KG1 (cell line): Measurements from ENCODE around the gene ARL2BP.
"Not testable (repeated sequence)": the region's sequence is repeated elsewhere in the genome, so short reads cannot be mapped to it uniquely, and the experiment has no call there.

ENCODE experiments used
- DNase-seq: peaks from one replicate; lab custom pipeline; 2025; lab: John Stamatoyannopoulos, UW

ARL2BP gene

DNA sequence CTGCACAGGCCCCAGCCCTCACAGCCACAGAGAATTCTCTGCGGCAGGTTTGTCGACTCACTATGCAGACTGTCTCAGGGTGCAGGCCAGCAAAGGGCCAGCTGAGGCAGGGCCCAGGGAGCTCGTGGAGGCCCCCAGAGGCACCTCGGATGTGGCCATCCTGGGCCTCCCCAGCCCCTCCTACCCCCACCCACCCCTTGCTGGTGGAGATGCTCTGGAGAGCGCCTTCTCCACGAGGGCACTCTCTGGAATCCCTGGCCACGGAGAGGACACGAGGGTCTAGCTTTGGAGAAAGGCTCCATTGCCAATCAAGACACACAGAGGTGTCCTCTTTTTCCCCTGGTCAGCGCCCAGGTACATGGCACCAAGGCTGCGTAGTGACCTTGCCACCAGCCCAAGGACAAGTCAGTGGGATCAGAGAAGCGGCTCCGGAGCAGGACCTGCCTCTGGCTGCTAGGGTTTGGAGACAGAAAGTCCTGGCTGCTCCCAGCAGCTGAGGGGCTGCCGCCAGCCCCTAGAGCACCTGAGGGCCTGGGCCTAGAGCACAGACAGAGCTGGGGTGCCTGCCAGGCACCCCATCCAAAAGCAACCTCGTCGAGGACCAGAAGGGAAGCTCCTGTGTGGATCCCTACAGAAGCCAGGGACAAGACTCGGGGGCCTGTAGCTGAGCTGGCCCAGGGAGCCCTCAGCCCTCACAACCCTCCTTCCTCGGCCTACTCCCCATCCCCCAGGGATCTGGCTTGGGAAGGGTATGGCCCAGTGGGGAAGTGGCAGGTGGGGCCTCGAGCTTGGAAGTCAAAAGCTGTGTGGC lies 18.7 kb downstream of the ARL2BP start:
- no peak for DNase-seq

GRCh38 chr16:57264381-57264780 lies 19.3 kb downstream of the ARL2BP start:
- no peak for DNase-seq

- no peak for DNase-seq
Observed at GRCh38 chr16:57264950-57265371, 19.9 kb downstream of the ARL2BP start.

DNA sequence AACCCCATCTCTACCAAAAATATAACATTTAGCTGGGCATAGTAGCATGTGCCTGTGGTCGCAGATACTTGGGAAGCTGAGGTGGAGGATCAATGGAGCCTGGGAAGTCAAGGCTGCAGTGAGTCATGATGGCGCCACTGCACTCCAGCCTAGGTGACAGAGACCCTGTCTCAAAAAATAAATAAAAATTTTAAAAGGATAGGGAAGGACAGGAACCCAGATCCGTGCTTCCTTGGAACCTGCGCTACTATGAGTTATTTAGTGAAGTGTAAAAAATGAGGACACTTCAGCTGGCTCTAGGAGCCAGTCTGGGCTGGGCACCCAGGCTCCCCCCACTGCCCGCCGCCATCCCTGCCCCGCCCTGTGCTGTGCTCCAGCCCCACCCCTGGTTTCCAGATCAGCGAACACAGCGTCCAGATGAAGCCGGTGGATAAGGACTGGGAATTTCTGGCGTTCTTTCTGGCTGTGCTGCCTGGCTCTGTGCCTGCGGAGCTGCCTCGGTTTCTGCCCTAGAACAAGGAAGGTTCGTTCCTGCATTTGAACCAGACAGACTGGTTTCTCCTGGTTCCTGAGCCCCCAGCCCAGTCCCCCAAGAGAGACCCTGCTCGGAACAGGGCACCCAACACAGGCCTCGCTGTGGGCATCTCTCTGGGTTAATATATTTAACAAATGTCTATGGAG lies 20.9 kb downstream of the ARL2BP start:
- no peak for DNase-seq

- DNase-seq, result no peak
Observed at GRCh38 chr16:57266531-57267260, 21.6 kb downstream of the ARL2BP start.

DNA sequence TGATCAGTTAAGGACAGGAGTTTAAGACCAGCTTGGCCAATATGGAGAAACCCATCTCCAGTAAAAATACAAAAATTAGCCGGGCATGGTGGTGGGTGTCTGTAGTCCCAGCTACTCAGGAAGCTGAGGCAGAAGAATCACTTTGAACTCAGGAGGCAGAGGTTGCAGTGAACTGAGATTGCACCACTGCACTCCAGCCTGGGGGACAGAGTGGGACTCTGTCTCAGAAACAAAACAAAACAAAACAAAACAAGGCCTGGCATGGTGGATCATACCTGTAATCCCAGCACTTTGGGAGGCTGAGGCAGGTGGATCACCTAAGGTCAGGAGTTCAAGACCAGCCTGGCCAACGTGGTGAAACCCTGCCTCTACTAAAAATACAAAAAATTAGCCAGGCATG lies 22.3 kb downstream of the ARL2BP start:
- DNase-seq, result not testable (repeated sequence)

GRCh38 chr16:57268804-57269800 lies 24.0 kb downstream of the ARL2BP start:
- no peak for DNase-seq

DNA sequence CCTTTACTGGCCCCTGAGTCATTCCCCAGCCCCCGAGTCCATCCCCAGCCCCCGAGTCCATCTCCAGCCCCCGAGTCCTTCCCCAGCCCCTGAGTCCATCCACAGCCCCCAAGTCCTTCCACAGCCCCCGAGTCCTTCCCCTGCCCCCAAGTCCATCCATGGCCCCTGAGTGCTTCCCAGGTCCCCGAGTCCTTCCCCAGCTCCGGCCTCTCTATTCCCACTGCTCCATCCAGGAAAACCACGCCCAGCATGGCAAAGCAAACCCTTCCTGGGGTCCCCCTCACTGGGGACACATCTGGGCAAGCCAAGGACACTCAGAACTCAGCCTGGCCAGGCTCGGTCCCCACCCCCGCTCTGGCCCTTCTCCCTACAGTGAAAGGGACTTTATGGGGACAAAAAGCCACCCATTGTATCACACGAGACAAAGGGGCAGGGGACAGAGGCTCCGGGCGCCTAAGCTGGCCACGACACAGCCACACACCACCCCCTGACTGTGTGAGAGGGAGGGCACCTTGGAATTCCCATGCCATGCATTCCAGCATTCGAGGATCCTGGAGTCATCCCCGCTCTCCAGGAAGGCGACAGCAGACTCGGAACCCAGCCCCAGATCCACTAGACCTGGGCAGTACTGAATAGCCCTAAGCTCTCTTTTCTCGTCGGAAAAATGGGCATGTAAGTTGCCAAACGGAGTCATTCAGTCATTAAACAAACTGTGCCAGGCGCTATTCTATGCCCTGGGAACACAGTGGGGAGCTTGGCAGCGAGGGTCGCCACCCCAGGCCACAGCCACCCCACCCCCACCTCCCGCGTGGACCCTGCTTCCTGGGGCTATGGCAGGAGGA lies 25.4 kb downstream of the ARL2BP start:
- DNase-seq, result no peak

- DNase-seq, result no peak
Observed at GRCh38 chr16:57271063-57271345, 25.9 kb downstream of the ARL2BP start.

DNA sequence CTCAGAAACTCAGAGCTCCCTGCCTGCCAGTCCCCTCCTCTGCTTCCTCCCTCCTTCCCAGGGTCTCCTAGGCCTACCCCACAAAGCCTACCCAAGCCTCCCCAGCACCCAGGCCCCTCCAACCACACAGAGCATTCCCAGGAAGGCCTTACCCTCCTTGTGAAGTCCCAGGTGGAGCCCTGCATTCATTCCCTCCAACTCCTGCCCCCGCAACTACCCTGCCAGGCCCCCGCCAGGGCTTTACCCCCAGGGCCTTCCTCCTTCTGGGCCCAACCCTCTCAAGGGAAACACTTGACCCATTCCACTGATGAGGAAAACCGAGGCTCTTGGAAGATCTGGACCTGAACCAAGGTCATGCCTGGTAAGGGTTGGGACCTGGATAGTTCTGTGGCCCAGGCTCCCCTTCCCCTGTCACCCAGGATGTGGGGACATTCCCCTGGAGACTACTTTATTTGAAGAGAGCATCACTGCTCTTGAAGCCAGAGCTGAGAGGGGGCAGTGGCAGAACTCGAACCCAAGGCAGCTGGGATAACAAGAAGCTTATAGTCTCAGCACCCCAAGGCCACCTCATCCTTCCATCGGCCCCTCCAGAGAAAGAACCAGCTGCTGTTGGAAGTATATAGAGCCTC lies 26.9 kb downstream of the ARL2BP start:
- no peak for DNase-seq

GRCh38 chr16:57273359-57273758 lies 28.3 kb downstream of the ARL2BP start:
- no peak for DNase-seq

GRCh38 chr16:57273826-57274225 lies 28.8 kb downstream of the ARL2BP start:
- DNase-seq, result no peak

- DNase-seq, result not testable (repeated sequence)
Observed at GRCh38 chr16:57275946-57276345, 30.9 kb downstream of the ARL2BP start.

DNA sequence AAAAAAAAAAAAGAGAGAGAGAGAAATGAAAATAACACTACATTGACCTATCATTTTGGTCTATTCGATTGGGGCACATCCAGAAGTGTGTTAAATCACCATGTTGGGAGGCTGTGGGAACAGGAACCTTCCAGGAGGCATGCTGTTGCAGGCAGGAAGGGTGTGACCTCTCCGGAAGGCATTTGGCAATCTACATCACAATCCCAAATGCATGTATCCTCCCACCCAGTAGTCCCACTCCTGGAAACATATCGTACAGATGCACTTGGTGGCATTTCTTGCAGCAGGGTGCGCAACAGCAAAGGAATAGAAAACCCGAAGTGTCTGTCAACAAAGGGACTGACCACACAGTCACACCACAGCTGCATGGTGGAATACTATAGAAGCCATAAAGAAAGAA lies 31.5 kb downstream of the ARL2BP start:
- no peak for DNase-seq

DNA sequence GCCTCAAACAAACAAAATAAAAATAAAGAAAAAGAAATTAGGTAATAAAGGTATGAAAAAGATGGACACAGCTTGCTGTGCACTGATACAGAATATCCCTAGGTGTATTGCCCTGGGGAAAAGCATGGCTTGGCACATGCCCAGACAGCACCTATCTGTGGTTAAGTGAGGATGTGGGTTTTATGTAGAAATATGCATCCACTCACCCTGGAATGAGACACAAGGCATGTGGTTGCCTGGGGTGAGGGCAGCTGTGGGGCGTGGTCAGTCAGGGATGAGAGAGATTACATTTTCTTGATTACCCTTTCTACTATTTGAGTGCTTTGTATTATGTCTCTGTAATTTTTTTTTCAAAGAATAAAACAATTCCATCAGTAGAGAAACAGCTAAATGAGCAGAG lies 32.5 kb downstream of the ARL2BP start:
- peak; percentile 8 for DNase-seq

- DNase-seq, result no peak
Observed at GRCh38 chr16:57278494-57278893, 33.4 kb downstream of the ARL2BP start.

- no peak for DNase-seq
Observed at GRCh38 chr16:57279780-57280638, 35.0 kb downstream of the ARL2BP start.

GRCh38 chr16:57281791-57282190 lies 36.7 kb downstream of the ARL2BP start:
- DNase-seq, result no peak

- DNase-seq, result no peak
Observed at GRCh38 chr16:57282510-57283213, 37.6 kb downstream of the ARL2BP start.
